GM12892 (cell line): ENCODE results near the gene ADGRL2.

Experiments used
- POLR2A ChIP-seq: IDR thresholded peaks from 2 replicates; pipeline ENCODE4 v1.6.1; 2011; ENCODE audit warnings: low read depth, low read length, control low read depth
- POLR2AphosphoS5 ChIP-seq: IDR thresholded peaks from 2 replicates; pipeline ENCODE4 v1.6.1; 2011; ENCODE audit warnings: low read depth, low read length, control low read depth
- TAF1 ChIP-seq: IDR thresholded peaks from 2 replicates; pipeline ENCODE4 v1.6.1; 2011; ENCODE audit warnings: low read depth, mild to moderate bottlenecking, control low read depth, low read length, borderline replicate concordance

DNA sequence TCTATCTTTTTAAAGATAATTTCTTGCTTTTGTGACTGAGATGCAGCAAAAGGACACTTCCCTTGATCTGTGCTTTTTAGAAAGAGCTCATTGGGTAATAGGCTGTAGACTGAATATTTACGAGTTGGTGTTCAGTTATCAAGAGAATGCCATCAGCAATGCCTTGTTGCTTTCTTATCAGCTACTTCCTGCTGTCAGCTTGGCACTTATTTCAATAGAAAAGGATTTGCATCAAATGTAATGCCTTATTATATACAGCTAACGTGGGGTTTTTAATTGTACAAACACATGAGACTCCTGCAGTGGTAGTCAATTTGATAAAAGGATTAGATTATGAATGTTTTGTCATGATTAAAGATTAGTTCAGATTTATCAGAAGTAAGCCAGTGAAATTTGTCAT, 122.2 kb downstream of the ADGRL2 start:
- TF ChIP-seq POLR2AphosphoS5 (no peak), POLR2A (no peak), TAF1 (no peak)
